CD14-positive monocyte (primary cell): ENCODE results near the gene ANTXR1. TPM values are rescaled to one million over a fixed set of nuclear protein-coding genes. Genes with fewer than 3 reads are reported as not detected.

Experiments
- DNase-seq, 3 donors: peaks; one replicate each; pipeline ENCODE4 v3.0.0-alpha.2; 2011 to 2022
- H2AFZ ChIP-seq: 2 replicates; pipeline ENCODE4 v1.6.0; 2012; ENCODE audit warnings: mild to moderate bottlenecking, low read depth, low read length, inconsistent platforms; ENCODE audit not compliant: insufficient read depth, poor library complexity, severe bottlenecking
- H3K27ac ChIP-seq, 2 donors: 1 replicate in 1 of 2; 2 replicates in 1 of 2; pipeline ENCODE4 v1.5.1; 2012 to 2013; ENCODE audit warnings: low read length in 2 of 2, control low read depth in 1 of 2, inconsistent platforms in 1 of 2, low read depth in 1 of 2, mild to moderate bottlenecking in 1 of 2
- H3K27me3 ChIP-seq, 2 donors: one replicate each; pipeline versions ENCODE4 v1.6.0 to v1.6.1; 2011 to 2013; ENCODE audit warnings: low read length in 2 of 2; ENCODE audit not compliant: control insufficient read depth in 2 of 2, insufficient read depth in 2 of 2
- H3K36me3 ChIP-seq, 2 donors: replicated peaks in 1 of 2; 1 replicate in 1 of 2; 2 replicates in 1 of 2; pipeline versions ENCODE4 v1.5.1 to v1.6.1; 2012 to 2013; ENCODE audit warnings: low read length in 2 of 2, control low read depth in 1 of 2, inconsistent platforms in 1 of 2, mild to moderate bottlenecking in 1 of 2; ENCODE audit not compliant: insufficient read depth in 2 of 2, control insufficient read depth in 1 of 2
- H3K4me1 ChIP-seq, 2 donors: 1 replicate in 1 of 2; 2 replicates in 1 of 2; pipeline versions ENCODE4 v1.5.1 to v1.6.1; 2012 to 2013; ENCODE audit warnings: low read length in 2 of 2, control low read depth in 1 of 2, inconsistent platforms in 1 of 2, mild to moderate bottlenecking in 1 of 2, moderate library complexity in 1 of 2; ENCODE audit not compliant: insufficient read depth in 2 of 2, control insufficient read depth in 1 of 2
- H3K4me2 ChIP-seq: replicated peaks from 2 replicates; pipeline ENCODE3; 2012; ENCODE audit warnings: low read length, moderate library complexity, mild to moderate bottlenecking; ENCODE audit not compliant: poor library complexity, severe bottlenecking; ENCODE audit errors: extremely low read depth
- H3K4me3 ChIP-seq, 3 experiments: fragments of 200-600 bp in 1 of 3; sonication (generic) in 1 of 3; replicated peaks in 1 of 3; 1 replicate in 2 of 3; 2 replicates in 1 of 3; pipeline ENCODE4 v1.5.1; 2011 to 2013; ENCODE audit warnings: low read length in 3 of 3, mild to moderate bottlenecking in 3 of 3, control low read depth in 2 of 3, low read depth in 2 of 3, inconsistent platforms in 1 of 3, moderate library complexity in 1 of 3
- H3K79me2 ChIP-seq: 2 replicates; pipeline ENCODE4 v1.6.0; 2012; ENCODE audit warnings: mild to moderate bottlenecking, control low read depth, inconsistent platforms, low read length, moderate library complexity; ENCODE audit not compliant: insufficient read depth
- H3K9ac ChIP-seq: 2 replicates; pipeline ENCODE4 v1.6.0; 2017; ENCODE audit warnings: low read length, mild to moderate bottlenecking; ENCODE audit not compliant: insufficient read depth, poor library complexity, severe bottlenecking
- H3K9me3 ChIP-seq, 2 donors: replicated peaks in 1 of 2; 1 replicate in 1 of 2; 2 replicates in 1 of 2; pipeline versions ENCODE4 v1.5.1 to v1.6.1; 2012 to 2013; ENCODE audit warnings: low read length in 2 of 2, control low read depth in 1 of 2; ENCODE audit not compliant: control insufficient read depth in 1 of 2, insufficient read depth in 1 of 2
- H4K20me1 ChIP-seq: 2 replicates; pipeline ENCODE4 v1.6.0; 2012; ENCODE audit warnings: mild to moderate bottlenecking, low read length, control low read depth, moderate library complexity; ENCODE audit not compliant: insufficient read depth
- H3K27ac Mint-ChIP-seq, 7 donors: one replicate each; pipeline ENCODE4 v1.8.0; 2020; ENCODE audit warnings: mild to moderate bottlenecking in 7 of 7, mixed read lengths in 7 of 7, moderate library complexity in 6 of 7, inconsistent platforms in 2 of 7
- H3K27me3 Mint-ChIP-seq, 3 donors: one replicate each; pipeline ENCODE4 v1.8.0; 2021 to 2022; ENCODE audit warnings: low read depth in 3 of 3, mild to moderate bottlenecking in 3 of 3, mixed read lengths in 3 of 3, moderate library complexity in 3 of 3, inconsistent platforms in 1 of 3
- H3K36me3 Mint-ChIP-seq, 2 donors: one replicate each; pipeline ENCODE4 v1.8.0; 2020; ENCODE audit warnings: mixed read lengths in 2 of 2, inconsistent platforms in 1 of 2, mild to moderate bottlenecking in 1 of 2
- H3K4me1 Mint-ChIP-seq: one replicate; pipeline ENCODE4 v1.8.0; 2020; ENCODE audit warnings: mild to moderate bottlenecking, mixed read lengths
- H3K4me3 Mint-ChIP-seq, 2 donors: one replicate each; pipeline ENCODE4 v1.8.0; 2020; ENCODE audit warnings: mild to moderate bottlenecking in 2 of 2, mixed read lengths in 2 of 2, moderate library complexity in 1 of 2
- H3K9me3 Mint-ChIP-seq, 7 donors: one replicate each; pipeline ENCODE4 v1.8.0; 2020 to 2022; ENCODE audit warnings: mixed read lengths in 7 of 7, mild to moderate bottlenecking in 6 of 7, moderate library complexity in 6 of 7, inconsistent platforms in 2 of 7
- CTCF ChIP-seq: fragments of 200-600 bp; IDR thresholded peaks from one replicate; pipeline ENCODE4 v1.8.0; 2022; ENCODE audit warnings: antibody characterized with exemption, mild to moderate bottlenecking
- WGBS: methylation state at CpG from one replicate; pipeline ENCODE4 v1.1.5; 2013; ENCODE audit warnings: missing lambda C conversion rate; ENCODE audit not compliant: insufficient coverage; 5-methylcytosine and 5-hydroxymethylcytosine counted together
- intact Hi-C, 2 donors: fragments of 100-400 bp; cut with micrococcal nuclease; formaldehyde crosslinking; loops; one replicate each; pipeline versions ENCODE4 v1.15.0 to v1.15.1; 2023
- polyA plus RNA-seq, 3 donors: library from polyadenylated mRNA; depleted of rRNA in 1 of 3; unstranded in 2 of 3; stranded (reverse) in 1 of 3; fragments of 300-500 nt in 2 of 3; fragments of >200 nt in 1 of 3; fragmentation: Illumina TruSeq in 2 of 3; gene quantifications; 1 replicate in 2 of 3; 2 replicates in 1 of 3; pipeline ENCODE4 v1.2.3, GENCODE V29; 2012 to 2021

Gene ANTXR1
- polyA plus RNA-seq, 3 donors: not detected

GRCh38 chr2:69012310-69013141 is 453 bp upstream of the ANTXR1 start:
- Histone ChIP-seq H3K36me3 (no peaks in the 10 kb centered on the region), H3K4me3 (peak overlapping the region; percentile 41 to 82 (median 42)), H4K20me1 (no peaks in the 10 kb centered on the region), H3K27me3 (peaks cover 51 to 68% of the 10 kb centered on the region in 2 donors), H2AFZ (peak overlapping the region; percentile 88), H3K27ac (no peak overlapping the region), H3K4me1 (peaks cover 18 to 22% of the 10 kb centered on the region in 2 donors), H3K9ac (peak overlapping the region; percentile 44), H3K4me2 (peak overlapping the region; percentile 98), H3K9me3 (peaks cover 0 to 10% of the 10 kb centered on the region in 2 donors), H3K79me2 (no peaks in the 10 kb centered on the region)
- Mint-ChIP-seq H3K4me1 (peaks cover 23% of the 10 kb centered on the region), H3K27ac (peak overlapping the region in 1 of 7 donors; percentile 72), H3K4me3 (peak overlapping the region; percentile 79 to 90), H3K27me3 (peaks cover 57 to 63% (median 58%) of the 10 kb centered on the region in 3 donors), H3K9me3 (peaks cover 0 to 11% (median 2%) of the 10 kb centered on the region in 7 donors), H3K36me3 (peaks cover 0 to 2% of the 10 kb centered on the region in 2 donors)
- peak; percentile 83 for TF ChIP-seq CTCF
- WGBS: 15% methylated on average over 17 of the region's 27 CpGs
- intact Hi-C loops: no loop called here
- peak; percentile 18 to 52 (median 34) for DNase-seq

- H3K4me3 ChIP-seq: peak overlapping the region in 1 of 3 experiments; percentile 82
- peaks cover 18 to 22% of the 10 kb centered on the region in 2 donors for H3K4me1 ChIP-seq
- no peaks in the 10 kb centered on the region for H3K79me2 ChIP-seq
- no peaks in the 10 kb centered on the region for H4K20me1 ChIP-seq
- DNase-seq: no peak
- peak overlapping the region; percentile 79 to 90 for H3K4me3 Mint-ChIP-seq
- H3K4me2 ChIP-seq: peak overlapping the region; percentile 98
- WGBS: 2% methylated on average over 12 of the region's 20 CpGs
- intact Hi-C loops: no loop called here
- H3K27ac Mint-ChIP-seq: peak overlapping the region in 1 of 7 donors; percentile 31
- TF ChIP-seq CTCF: no peak
- H2AFZ ChIP-seq: peak overlapping the region; percentile 88
- H3K9me3 ChIP-seq: peaks cover 0 to 10% of the 10 kb centered on the region in 2 donors
- H3K9me3 Mint-ChIP-seq: peaks cover 0 to 11% (median 2%) of the 10 kb centered on the region in 7 donors
- H3K36me3 ChIP-seq: no peaks in the 10 kb centered on the region
- H3K36me3 Mint-ChIP-seq: peaks cover 0 to 2% of the 10 kb centered on the region in 2 donors
- peak overlapping the region; percentile 44 for H3K9ac ChIP-seq
- H3K27me3 Mint-ChIP-seq: peaks cover 64 to 73% (median 65%) of the 10 kb centered on the region in 3 donors
- peaks cover 23% of the 10 kb centered on the region for H3K4me1 Mint-ChIP-seq
- H3K27ac ChIP-seq: no peak overlapping the region
- H3K27me3 ChIP-seq: peaks cover 54 to 76% of the 10 kb centered on the region in 2 donors
Observed at GRCh38 chr2:69013840-69014821, 1.2 kb downstream of the ANTXR1 start.
